ENCODE measurements around the gene SFXN3. TPM values are rescaled to one million over a fixed set of nuclear protein-coding genes. Genes with fewer than 3 reads are reported as not detected.

SFXN3 gene
- total and polyA plus RNA-seq, 9 donors = 20.2 to 51.5 (median 28.6) TPM

GRCh38 chr10:101006593-101007098 is 24.4 kb upstream of the SFXN3 start:
- 30 to 56% (median 34%) methylated on average over 31 to 33 of the region's 33 CpGs for WGBS, 3 donors
- intact Hi-C loops (cut with DNase I) = no loop called here
- Histone ChIP-seq H3K9me3 (no peaks in the 10 kb centered on the region), H3K27ac (peak overlapping the region in 1 of 2 donors; percentile 45), H3K27me3 (no peaks in the 10 kb centered on the region), H3K36me3 (no peaks in the 10 kb centered on the region), H3K4me3 (no peak overlapping the region), H3K4me1 (ENCODE audit: insufficient read depth) (peaks cover 17% of the 10 kb centered on the region)
- TF ChIP-seq EP300 (IDR thresholded peaks at IDR 0.05) (no peak), POLR2A (IDR thresholded peaks at IDR 0.05) (no peak), CTCF (IDR thresholded peaks at IDR 0.05) (peak in 1 of 3 donors; percentile 8)
- peak in 4 of 5 donors; percentile 51 to 71 (median 65) for DNase-seq

GRCh38 chr10:101007099-101007711 is 23.8 kb upstream of the SFXN3 start:
- peak in 3 of 5 donors; percentile 46 to 70 (median 53) for DNase-seq

GRCh38 chr10:101007915-101008822 is 22.9 kb upstream of the SFXN3 start:
- H3K36me3 ChIP-seq = no peaks in the 10 kb centered on the region
- WGBS, 3 donors = 37 to 50% (median 49%) methylated on average over 13 of the region's 13 CpGs
- peak overlapping the region; percentile 35 to 52 for H3K27ac ChIP-seq

More at GRCh38 chr10:101007099-101007711, 23.8 kb upstream of the SFXN3 start:
- Histone ChIP-seq H3K36me3 (no peaks in the 10 kb centered on the region), H3K9me3 (no peaks in the 10 kb centered on the region), H3K4me1 (ENCODE audit: insufficient read depth) (peaks cover 12% of the 10 kb centered on the region), H3K27ac (peak overlapping the region in 1 of 2 donors; percentile 45), H3K4me3 (no peak overlapping the region), H3K27me3 (no peaks in the 10 kb centered on the region)
- TF ChIP-seq EP300 (IDR thresholded peaks at IDR 0.05) = no peak
- intact Hi-C loops (cut with DNase I) = no loop called here
- 15 to 34% (median 31%) methylated on average over 9 to 11 of the region's 11 CpGs for WGBS, 3 donors

GRCh38 chr10:101008823-101009423 is 22.1 kb upstream of the SFXN3 start:
- no peak for TF ChIP-seq CTCF (IDR thresholded peaks at IDR 0.05)
- TF ChIP-seq POLR2A (IDR thresholded peaks at IDR 0.05) = no peak
- no peak for TF ChIP-seq EP300 (IDR thresholded peaks at IDR 0.05)
- 75 to 85% (median 80%) methylated on average over 6 of the region's 6 CpGs for WGBS, 3 donors
- Histone ChIP-seq H3K4me1 (ENCODE audit: insufficient read depth) (peaks cover 10% of the 10 kb centered on the region), H3K27me3 (no peaks in the 10 kb centered on the region), H3K9me3 (no peaks in the 10 kb centered on the region), H3K4me3 (no peak overlapping the region), H3K27ac (peak overlapping the region; percentile 35 to 52), H3K36me3 (no peaks in the 10 kb centered on the region)
- intact Hi-C loops (cut with DNase I) = no loop called here
- DNase-seq = no peak

More at GRCh38 chr10:101007915-101008822, 22.9 kb upstream of the SFXN3 start:
- intact Hi-C loops (cut with DNase I) = no loop called here
- Histone ChIP-seq H3K4me3 (no peak overlapping the region), H3K27me3 (no peaks in the 10 kb centered on the region), H3K9me3 (no peaks in the 10 kb centered on the region), H3K4me1 (ENCODE audit: insufficient read depth) (peaks cover 10% of the 10 kb centered on the region)
- TF ChIP-seq CTCF (IDR thresholded peaks at IDR 0.05) (no peak), EP300 (IDR thresholded peaks at IDR 0.05) (no peak), POLR2A (IDR thresholded peaks at IDR 0.05) (no peak)
- DNase-seq = no peak
